PC-3 (cell line): ENCODE results near the gene P3H2. TPM values are rescaled to one million over a fixed set of nuclear protein-coding genes. Genes with fewer than 3 reads are reported as not detected.

Experiments used
- ATAC-seq: fragments of 200-7000 bp; cut with Tn5 transposase; 2 replicates; pipeline ENCODE4 v1.9.1; 2020; ENCODE audit warnings: mild to moderate bottlenecking, moderate library complexity
- BruUV-seq: library from RNA; stranded (reverse); fragments of 400-500 nt; replicated peaks from 2 replicates; lab custom pipeline; 2021; lab: Mats Ljungman, UMichigan
- CTCF ChIA-PET: fragments of 300-600 bp; sonication (Branson Sonifier 250); formaldehyde crosslinking; loops from one replicate; lab custom pipeline; 2022; ENCODE audit warnings: antibody characterized with exemption; lab: Charles Lee
- POLR2A ChIA-PET: fragments of 300-600 bp; sonication (Branson Sonifier 250); formaldehyde crosslinking; loops from one replicate; lab custom pipeline; 2022; ENCODE audit warnings: antibody characterized with exemption; ENCODE audit not compliant: unreplicated experiment; lab: Charles Lee
- DNase-seq: peaks from one replicate; pipeline ENCODE4 v3.0.0-alpha.2; 2015
- H2AFZ ChIP-seq: fragments of 300-600 bp; sonication (generic); 2 replicates; pipeline ENCODE4 v1.6.0; 2016; ENCODE audit warnings: antibody characterized with exemption, low read length
- H3F3A ChIP-seq: fragments of 300-600 bp; sonication (generic); one replicate; pipeline ENCODE4 v1.6.0; 2017; ENCODE audit warnings: antibody characterized with exemption, low read length, control low read depth, mild to moderate bottlenecking; ENCODE audit not compliant: unreplicated experiment
- H3K27ac ChIP-seq: fragments of 300-600 bp; sonication (generic); 2 replicates; pipeline ENCODE4 v1.5.1; 2016; ENCODE audit warnings: mild to moderate bottlenecking, low read length
- H3K27me3 ChIP-seq: fragments of 300-600 bp; sonication (generic); 2 replicates; pipeline ENCODE4 v1.6.1; 2016; ENCODE audit warnings: low read length, mixed read lengths
- H3K36me3 ChIP-seq: fragments of 300-600 bp; sonication (generic); 2 replicates; pipeline ENCODE4 v1.6.1; 2016; ENCODE audit warnings: low read depth, mixed run types, low read length, mixed read lengths
- H3K4me1 ChIP-seq: fragments of 300-600 bp; sonication (generic); 2 replicates; pipeline ENCODE4 v1.5.1; 2016; ENCODE audit warnings: low read length; ENCODE audit not compliant: insufficient read depth
- H3K4me2 ChIP-seq: fragments of 300-600 bp; sonication (generic); 2 replicates; pipeline ENCODE4 v1.6.0; 2016; ENCODE audit warnings: low read length
- H3K4me3 ChIP-seq: fragments of 300-600 bp; sonication (generic); 2 replicates; pipeline ENCODE4 v1.5.1; 2016; ENCODE audit warnings: mild to moderate bottlenecking, low read length, mixed read lengths
- H3K79me2 ChIP-seq: fragments of 300-600 bp; sonication (generic); 2 replicates; pipeline ENCODE4 v1.6.1; 2017; ENCODE audit warnings: low read length, mixed read lengths
- H3K9ac ChIP-seq: fragments of 300-600 bp; sonication (generic); 2 replicates; pipeline ENCODE4 v1.6.0; 2016; ENCODE audit warnings: mild to moderate bottlenecking, low read length
- H3K9me2 ChIP-seq: fragments of 300-600 bp; sonication (generic); replicated peaks from 2 replicates; pipeline ENCODE4 v1.6.1; 2016; ENCODE audit warnings: mixed run types, low read length, mixed read lengths
- H3K9me3 ChIP-seq: fragments of 300-600 bp; sonication (generic); 2 replicates; pipeline ENCODE4 v1.6.1; 2016; ENCODE audit warnings: low read length, mixed read lengths
- H4K20me1 ChIP-seq: fragments of 300-600 bp; sonication (generic); 2 replicates; pipeline ENCODE4 v1.6.1; 2016; ENCODE audit warnings: low read length, mixed read lengths
- CTCF ChIP-seq: fragments of 300-600 bp; sonication (generic); conservative IDR thresholded peaks from 2 replicates; pipeline ENCODE4 v1.5.1; 2017; ENCODE audit warnings: antibody characterized with exemption, low read depth, mild to moderate bottlenecking, low read length
- EZH2 ChIP-seq: fragments of 300-600 bp; sonication (generic); IDR thresholded peaks from one replicate; pipeline ENCODE4 v1.6.1; 2017; ENCODE audit warnings: antibody characterized with exemption, mild to moderate bottlenecking, low read length; ENCODE audit not compliant: unreplicated experiment
- EZH2phosphoT487 ChIP-seq: fragments of 300-600 bp; sonication (generic); IDR thresholded peaks from 2 replicates; pipeline ENCODE4 v1.6.1; 2018; ENCODE audit warnings: mild to moderate bottlenecking, antibody characterized with exemption, low read length, borderline replicate concordance
- intact Hi-C: fragments of 100-400 bp; cut with micrococcal nuclease; formaldehyde crosslinking; loops from 2 replicates; pipeline ENCODE4 v1.9.0; 2023
- total RNA-seq: library from RNA; depleted of rRNA; stranded (reverse); fragments of >200 nt; gene quantifications from 2 replicates; pipeline ENCODE4 v1.2.3, GENCODE V29; 2014

P3H2 gene
- total RNA-seq, 1 experiment from 2014 or later, result 4.5 TPM

DNA sequence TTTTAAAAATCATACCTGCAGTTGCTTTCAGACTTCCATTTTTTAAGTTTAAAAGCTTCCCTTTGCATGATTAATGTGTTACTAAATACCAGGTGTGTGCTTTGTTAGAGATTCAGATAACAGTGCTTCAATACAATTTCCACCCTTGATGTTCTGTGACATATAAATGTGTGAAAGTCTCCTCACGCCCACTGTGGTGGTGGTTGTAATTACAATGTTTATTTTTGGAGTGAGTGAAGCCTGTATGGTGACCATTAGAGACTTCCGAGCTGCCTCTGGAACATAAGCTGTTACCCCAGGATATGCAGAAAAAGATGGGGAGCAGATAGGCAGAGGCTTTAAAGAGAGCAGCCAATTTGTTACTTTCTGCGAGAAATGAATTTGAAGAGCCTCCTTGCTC lies 57.2 kb downstream of the P3H2 start:
- Histone ChIP-seq H4K20me1 (no peaks in the 10 kb centered on the region), H3K9ac (no peak overlapping the region), H3K36me3 (no peaks in the 10 kb centered on the region), H3K4me3 (no peak overlapping the region), H3F3A (no peaks in the 10 kb centered on the region), H3K9me3 (no peaks in the 10 kb centered on the region), H2AFZ (no peak overlapping the region), H3K27me3 (no peaks in the 10 kb centered on the region), H3K79me2 (no peaks in the 10 kb centered on the region), H3K4me1 (peaks cover 18% of the 10 kb centered on the region), H3K4me2 (no peak overlapping the region), H3K27ac (no peak overlapping the region), H3K9me2 (no peaks in the 10 kb centered on the region)
- TF ChIP-seq CTCF (no peak), EZH2 (no peak), EZH2phosphoT487 (no peak)
- intact Hi-C loops, result no loop called here
- no TSS peak for BruUV-seq
- ChIA-PET CTCF (interaction anchor here (1.0 kb wide), 1 partner anchor 58 kb away, joined by 4 read pairs; no protein-coding TSS in a partner anchor), POLR2A (interaction anchor here (0.7 kb wide), 1 partner anchor 13 kb away, joined by 18 read pairs; no protein-coding TSS in a partner anchor)
- no peak for DNase-seq
- ATAC-seq, result no peak

DNA sequence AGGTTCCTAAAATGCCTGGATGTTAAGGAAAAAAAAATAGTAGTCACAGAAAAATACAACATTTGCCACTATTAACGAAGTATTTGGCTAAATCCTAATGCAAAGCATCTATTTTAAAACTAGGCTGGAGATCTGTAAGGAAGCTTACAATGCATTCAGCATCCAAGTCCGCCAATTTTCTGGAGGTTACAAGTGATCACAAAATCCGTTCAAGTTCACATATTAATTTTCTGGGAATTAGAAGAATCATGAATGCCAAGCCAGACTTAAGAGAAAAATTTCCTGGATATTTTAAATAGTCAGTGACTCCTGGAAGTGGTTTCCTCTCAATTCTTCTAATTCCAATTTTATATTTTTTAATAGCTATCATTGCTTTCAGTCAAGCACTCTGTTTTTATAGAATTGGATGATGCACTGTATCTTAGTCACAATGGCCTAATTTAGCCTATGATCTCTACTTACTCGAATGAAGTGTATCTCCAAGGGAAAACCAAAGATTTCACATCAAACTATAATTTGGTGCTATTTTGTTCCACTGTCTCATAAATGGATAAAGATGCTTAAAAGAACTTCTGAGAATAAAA lies 60.4 kb downstream of the P3H2 start:
- H3K9ac ChIP-seq, result no peak overlapping the region
- no peaks in the 10 kb centered on the region for H3F3A ChIP-seq
- H3K9me3 ChIP-seq, result no peaks in the 10 kb centered on the region
- ChIA-PET POLR2A (interaction anchor here (0.5 kb wide), 1 partner anchor 353 kb away, joined by 4 read pairs; no protein-coding TSS in a partner anchor), CTCF (interaction anchor here (0.6 kb wide), 1 partner anchor 16 kb away, joined by 3 read pairs; no protein-coding TSS in a partner anchor)
- ATAC-seq (no peak), DNase-seq (no peak)
- H4K20me1 ChIP-seq, result no peaks in the 10 kb centered on the region
- no peak for TF ChIP-seq CTCF
- TF ChIP-seq EZH2, result no peak
- no peak for TF ChIP-seq EZH2phosphoT487
- no peak overlapping the region for H3K4me2 ChIP-seq
- no peak overlapping the region for H2AFZ ChIP-seq
- no peaks in the 10 kb centered on the region for H3K27me3 ChIP-seq
- H3K79me2 ChIP-seq, result no peaks in the 10 kb centered on the region
- H3K4me3 ChIP-seq, result no peak overlapping the region
- no peaks in the 10 kb centered on the region for H3K9me2 ChIP-seq
- H3K36me3 ChIP-seq, result no peaks in the 10 kb centered on the region
- H3K4me1 ChIP-seq, result peaks cover 18% of the 10 kb centered on the region
- BruUV-seq, result no TSS peak
- intact Hi-C loops, result no loop called here
- no peak overlapping the region for H3K27ac ChIP-seq

DNA sequence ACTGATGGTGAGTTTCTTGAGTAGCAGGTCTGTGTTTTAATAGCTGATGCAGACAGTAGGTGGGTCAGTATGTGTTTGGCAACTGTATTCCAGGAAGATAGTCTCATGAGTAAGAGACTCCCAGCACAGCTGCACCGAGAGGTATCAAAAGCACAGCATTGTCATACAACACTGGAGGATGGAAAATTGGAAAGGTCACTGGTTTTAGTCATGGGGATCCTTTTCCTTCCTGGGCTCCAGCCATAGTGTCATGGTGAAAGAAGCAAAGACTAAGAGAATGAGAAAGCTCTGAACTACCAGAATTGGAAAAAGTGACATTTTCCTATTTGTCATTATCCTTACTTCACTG lies 61.5 kb downstream of the P3H2 start:
- no peak for TF ChIP-seq CTCF
- no peak for TF ChIP-seq EZH2
- TF ChIP-seq EZH2phosphoT487, result no peak
- intact Hi-C loops, result no loop called here
- peaks cover 12% of the 10 kb centered on the region for H3K4me1 ChIP-seq
- H3K4me3 ChIP-seq, result no peak overlapping the region
- H3K79me2 ChIP-seq, result no peaks in the 10 kb centered on the region
- no TSS peak for BruUV-seq
- no peaks in the 10 kb centered on the region for H3K36me3 ChIP-seq
- no peaks in the 10 kb centered on the region for H3F3A ChIP-seq
- no peak overlapping the region for H3K27ac ChIP-seq
- ChIA-PET CTCF (no interaction called here), POLR2A (no interaction called here)
- H3K9ac ChIP-seq, result no peak overlapping the region
- no peaks in the 10 kb centered on the region for H3K9me3 ChIP-seq
- H3K27me3 ChIP-seq, result no peaks in the 10 kb centered on the region
- H4K20me1 ChIP-seq, result no peaks in the 10 kb centered on the region
- ATAC-seq (no peak), DNase-seq (no peak)
- no peak overlapping the region for H3K4me2 ChIP-seq
- H3K9me2 ChIP-seq, result no peaks in the 10 kb centered on the region
- H2AFZ ChIP-seq, result no peak overlapping the region
